ENCODE measurements around the gene NMRAL1.

- no peak for TF ChIP-seq CTCF (IDR thresholded peaks at IDR 0.05)
- TF ChIP-seq POLR2A (IDR thresholded peaks at IDR 0.05) = no peak
- TF ChIP-seq EP300 (IDR thresholded peaks at IDR 0.05) = no peak
These were observed 20.5 kb upstream of the NMRAL1 start for GRCh38 chr16:4494746-4495490.

Data from ovary (tissue), 3 donors.